GM12878 (cell line): ENCODE measurements around the gene POLDIP3. TPM values are rescaled to one million over a fixed set of nuclear protein-coding genes. Genes with fewer than 3 reads are reported as not detected.

ENCODE experiments used
- ATAC-seq: fragments of 200-7000 bp; cut with Tn5 transposase; 3 replicates; pipeline ENCODE4 v1.9.1; 2020; ENCODE audit warnings: mild to moderate bottlenecking, moderate library complexity
- BruUV-seq: library from RNA; stranded (reverse); fragments of 400-500 nt; replicated peaks from 2 replicates; lab custom pipeline; 2021; lab: Mats Ljungman, UMichigan
- CTCF ChIA-PET: fragments of 300-600 bp; sonication (Branson Sonifier 250); formaldehyde crosslinking; extraction: SDS; loops from one replicate; lab custom pipeline; 2021; ENCODE audit warnings: inconsistent platforms; lab: Yijun Ruan, JAX
- POLR2A ChIA-PET: fragments of 350-600 bp; formaldehyde crosslinking; extraction: SDS; loops from one replicate; lab custom pipeline; 2021; ENCODE audit warnings: inconsistent platforms; lab: Charles Lee
- RAD21 ChIA-PET: fragments of 300-600 bp; sonication (Branson Sonifier 250); formaldehyde crosslinking; loops from one replicate; lab custom pipeline; 2023; ENCODE audit warnings: antibody characterized with exemption; ENCODE audit not compliant: unreplicated experiment; lab: Charles Lee
- SMC1A ChIA-PET: fragments of 300-600 bp; sonication (Branson Sonifier 250); formaldehyde crosslinking; loops from one replicate; lab custom pipeline; 2023; ENCODE audit not compliant: unreplicated experiment, uncharacterized antibody; lab: Charles Lee
- DNase-seq: peaks from one replicate; pipeline ENCODE4 v3.0.0-alpha.2; 2011; ENCODE audit warnings: low read depth, low spot score
- FAIRE-seq: peaks from 3 replicates; lab custom pipeline; 2011; peaks lifted over from hg19 to GRCh38; lab: Jason Lieb, UNC
- H2AFZ ChIP-seq: 2 replicates; pipeline ENCODE4 v1.6.0; 2011; ENCODE audit warnings: low read depth, low read length, control low read depth; ENCODE audit not compliant: control insufficient read depth
- H3K27ac ChIP-seq: 2 replicates; pipeline ENCODE4 v1.5.1; 2011; ENCODE audit warnings: control low read depth; ENCODE audit not compliant: control insufficient read depth, insufficient read depth
- H3K27me3 ChIP-seq, 2 experiments: replicated peaks in 1 of 2; 2 replicates each; pipeline versions ENCODE4 v1.6.0 to v1.6.1; 2011; ENCODE audit warnings: low read length in 1 of 2; ENCODE audit not compliant: control insufficient read depth in 2 of 2, insufficient read depth in 2 of 2
- H3K36me3 ChIP-seq, 2 experiments: 2 replicates each; pipeline ENCODE4 v1.5.1; 2011; ENCODE audit warnings: low read length in 1 of 2; ENCODE audit not compliant: control insufficient read depth in 2 of 2, insufficient read depth in 2 of 2
- H3K4me1 ChIP-seq: 2 replicates; pipeline ENCODE4 v1.6.1; 2011; ENCODE audit warnings: mild to moderate bottlenecking, low read length, moderate library complexity, mixed read lengths; ENCODE audit not compliant: control insufficient read depth, insufficient read depth
- H3K4me2 ChIP-seq: 2 replicates; pipeline ENCODE4 v1.6.0; 2011; ENCODE audit warnings: control low read depth; ENCODE audit not compliant: control insufficient read depth, insufficient read depth
- H3K4me3 ChIP-seq: fragments of 200-600 bp; sonication (generic); 2 replicates; pipeline ENCODE4 v1.5.1; 2016
- H3K79me2 ChIP-seq: 2 replicates; pipeline ENCODE4 v1.6.0; 2011; ENCODE audit warnings: low read length; ENCODE audit not compliant: control insufficient read depth, insufficient read depth
- H3K9ac ChIP-seq: 2 replicates; pipeline ENCODE4 v1.8.0; 2011; ENCODE audit warnings: low read length, control low read depth, mixed read lengths; ENCODE audit not compliant: control insufficient read depth, insufficient read depth
- H3K9me3 ChIP-seq: replicated peaks from 3 replicates; pipeline ENCODE4 v1.5.1; 2011; ENCODE audit warnings: mild to moderate bottlenecking, low read length; ENCODE audit not compliant: control insufficient read depth, insufficient read depth
- H4K20me1 ChIP-seq: 2 replicates; pipeline ENCODE4 v1.6.0; 2011; ENCODE audit not compliant: control insufficient read depth, insufficient read depth
- CBX3 ChIP-seq: fragments of 200-600 bp; sonication (generic); IDR thresholded peaks from 2 replicates; pipeline ENCODE4 v1.6.1; 2016; ENCODE audit warnings: low read depth, borderline replicate concordance
- CEBPB ChIP-seq, 2 experiments: fragments of 150-350 bp in 1 of 2; IDR thresholded peaks; 2 replicates each; pipeline ENCODE4 v1.6.1; 2012 to 2014; ENCODE audit warnings: low read depth in 2 of 2, low read length in 2 of 2, borderline replicate concordance in 1 of 2, inconsistent platforms in 1 of 2
- CHD4 ChIP-seq: fragments of 200-600 bp; sonication (generic); IDR thresholded peaks from 2 replicates; pipeline ENCODE4 v1.6.1; 2016; ENCODE audit warnings: mild to moderate bottlenecking
- EED ChIP-seq: sonication (generic); IDR thresholded peaks from 2 replicates; pipeline ENCODE4 v1.6.1; 2016; ENCODE audit warnings: antibody characterized with exemption, low read depth
- MYB ChIP-seq: fragments of 150-350 bp; IDR thresholded peaks from 2 replicates; pipeline ENCODE4 v1.6.1; 2014; ENCODE audit warnings: mild to moderate bottlenecking, low read depth, low read length, borderline replicate concordance
- RAD21 ChIP-seq: IDR thresholded peaks from 2 replicates; pipeline ENCODE4 v1.6.1; 2011; ENCODE audit warnings: mild to moderate bottlenecking, low read depth, low read length, moderate library complexity; ENCODE audit not compliant: insufficient read depth
- RAD51 ChIP-seq: fragments of 450-650 bp; IDR thresholded peaks from 2 replicates; pipeline ENCODE4 v1.6.1; 2016; ENCODE audit warnings: moderate library complexity, mild to moderate bottlenecking, inconsistent platforms
- SP1 ChIP-seq: IDR thresholded peaks from one replicate; pipeline ENCODE4 v1.6.1; 2011; ENCODE audit warnings: low read depth, low read length
- SRF ChIP-seq, 2 experiments: IDR thresholded peaks; 2 replicates each; pipeline ENCODE4 v1.6.1; 2011; ENCODE audit warnings: low read depth in 2 of 2, low read length in 2 of 2, mild to moderate bottlenecking in 1 of 2, moderate library complexity in 1 of 2
- STAT1 ChIP-seq: fragments of 450-650 bp; conservative IDR thresholded peaks from 2 replicates; pipeline ENCODE4 v1.6.1; 2014; ENCODE audit warnings: antibody characterized with exemption, mild to moderate bottlenecking
- ZNF384 ChIP-seq: IDR thresholded peaks from 2 replicates; pipeline ENCODE4 v1.6.1; 2012; ENCODE audit warnings: low read depth, mild to moderate bottlenecking, low read length, improper control_type of control experiment, borderline replicate concordance
- WGBS: methylation state at CpG from one replicate; pipeline ENCODE4 v1.1.6; 2016; ENCODE audit warnings: low lambda C conversion rate; ENCODE audit not compliant: insufficient replicate concordance, insufficient coverage; ENCODE audit errors: missing lambda C conversion rate; 5-methylcytosine and 5-hydroxymethylcytosine counted together
- in situ Hi-C: fragments of 300-500 bp; cut with MboI; formaldehyde crosslinking; loops from 9 replicates; pipeline ENCODE4 v1.14.3; 2018; ENCODE audit warnings: mixed read lengths
- intact Hi-C: fragments of 100-400 bp; cut with micrococcal nuclease; formaldehyde crosslinking; loops from one replicate; pipeline ENCODE4 v1.14.2; 2022; ENCODE audit not compliant: unreplicated experiment
- polyA plus RNA-seq, 11 experiments: library from polyadenylated mRNA; depleted of rRNA in 4 of 11; unstranded in 6 of 11; stranded (reverse) in 5 of 11; fragments of >200 nt; fragmentation: Nextera tagmentation in 4 of 11; fragmentation: Illumina TruSeq in 1 of 11; extraction: Ambion mirVana in 4 of 11; extraction: Trizol in 1 of 11; gene quantifications; 1 replicate in 1 of 11; 2 replicates in 10 of 11; pipeline versions ENCODE4 v1.2.1 to v1.2.3, GENCODE V29; 2011 to 2016; ENCODE audit warnings: inconsistent platforms in 2 of 11, missing spikeins in 2 of 11, low read depth in 1 of 11
- total RNA-seq, 4 experiments: library from RNA; depleted of rRNA in 3 of 4; stranded (reverse); fragments of >200 nt in 3 of 4; fragmentation: Illumina TruSeq in 1 of 4; extraction: Trizol in 1 of 4; gene quantifications; 2 replicates each; pipeline versions ENCODE4 v1.2.1 to v1.2.3, GENCODE V29; 2013 to 2021
- TF ChIP-seq, protein P1 (sequence below): IDR thresholded peaks from 2 replicates; pipeline ENCODE4 v1.6.1; 2012; ENCODE audit warnings: low read depth, low read length, improper control_type of control experiment
- TF ChIP-seq, protein P2 (sequence below): fragments of 450-650 bp; IDR thresholded peaks from 2 replicates; pipeline ENCODE4 v1.6.1; 2017; ENCODE audit warnings: mild to moderate bottlenecking, low read depth, inconsistent platforms; ENCODE audit not compliant: poor library complexity, severe bottlenecking
- TF ChIP-seq, protein P3 (sequence below): fragments of 150-350 bp; IDR thresholded peaks from 2 replicates; pipeline ENCODE4 v1.6.1; 2016; ENCODE audit warnings: low read depth, low read length

Gene POLDIP3
- total and polyA plus RNA-seq, 10 of the 15 experiments (the other 5 are each of a cell fraction or from before 2014, with no cell fraction given), result 14.8 to 60.2 (median 49.5) TPM

GRCh38 chr22:42549331-42550060 is 65.2 kb downstream of the POLDIP3 start:
- no peak for FAIRE-seq
- no TSS peak for BruUV-seq
- no peaks in the 10 kb centered on the region for H4K20me1 ChIP-seq
- 70% methylated on average over 9 of the region's 11 CpGs for WGBS
- no peak for DNase-seq
- no peak overlapping the region for H3K4me3 ChIP-seq
- no peak for ATAC-seq
- no peaks in the 10 kb centered on the region for H3K27me3 ChIP-seq
- H3K4me1 ChIP-seq, result peaks cover 21% of the 10 kb centered on the region
- CTCF ChIA-PET, result interaction anchor here (1.2 to 1.4 kb wide), 2 partner anchors 11 to 16 kb away, joined by 4 to 6 read pairs; no protein-coding TSS in a partner anchor
- no peak overlapping the region for H2AFZ ChIP-seq
- POLR2A ChIA-PET, result interaction anchor here (0.5 to 1.0 kb wide), 3 partner anchors 8 to 105 kb away, joined by 3 to 7 read pairs (median 3); no protein-coding TSS in a partner anchor
- RAD21 ChIA-PET, result interaction anchor here (1.9 kb wide), 1 partner anchor 17 kb away, joined by 4 read pairs; no protein-coding TSS in a partner anchor
- SMC1A ChIA-PET, result interaction anchor here (0.6 to 3.4 kb wide), 3 partner anchors 16 to 467 kb away, joined by 3 to 13 read pairs (median 4); no protein-coding TSS in a partner anchor
- H3K4me2 ChIP-seq, result no peak overlapping the region
- in situ Hi-C loops (no loop called here), intact Hi-C loops (loop anchor here (5.0 kb wide), 1 partner anchor 582 kb away; the partner anchor contains the start of gene SEPTIN3)
- no peak overlapping the region for H3K9ac ChIP-seq
- H3K79me2 ChIP-seq, result no peaks in the 10 kb centered on the region
- H3K27ac ChIP-seq, result no peak overlapping the region
- no peaks in the 10 kb centered on the region for H3K36me3 ChIP-seq
- H3K9me3 ChIP-seq, result no peaks in the 10 kb centered on the region
- TF ChIP-seq EED, result no peak
- no peak for TF ChIP-seq ZNF384
- TF ChIP-seq, protein P1, sequence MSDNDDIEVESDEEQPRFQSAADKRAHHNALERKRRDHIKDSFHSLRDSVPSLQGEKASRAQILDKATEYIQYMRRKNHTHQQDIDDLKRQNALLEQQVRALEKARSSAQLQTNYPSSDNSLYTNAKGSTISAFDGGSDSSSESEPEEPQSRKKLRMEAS, result no peak
- TF ChIP-seq RAD51, result no peak
- no peak for TF ChIP-seq CHD4
- no peak for TF ChIP-seq SRF (IDR thresholded peaks at IDR 0.05; ENCODE audit: low read depth in 2 of 2, low read length in 2 of 2)
- TF ChIP-seq, protein P2, sequence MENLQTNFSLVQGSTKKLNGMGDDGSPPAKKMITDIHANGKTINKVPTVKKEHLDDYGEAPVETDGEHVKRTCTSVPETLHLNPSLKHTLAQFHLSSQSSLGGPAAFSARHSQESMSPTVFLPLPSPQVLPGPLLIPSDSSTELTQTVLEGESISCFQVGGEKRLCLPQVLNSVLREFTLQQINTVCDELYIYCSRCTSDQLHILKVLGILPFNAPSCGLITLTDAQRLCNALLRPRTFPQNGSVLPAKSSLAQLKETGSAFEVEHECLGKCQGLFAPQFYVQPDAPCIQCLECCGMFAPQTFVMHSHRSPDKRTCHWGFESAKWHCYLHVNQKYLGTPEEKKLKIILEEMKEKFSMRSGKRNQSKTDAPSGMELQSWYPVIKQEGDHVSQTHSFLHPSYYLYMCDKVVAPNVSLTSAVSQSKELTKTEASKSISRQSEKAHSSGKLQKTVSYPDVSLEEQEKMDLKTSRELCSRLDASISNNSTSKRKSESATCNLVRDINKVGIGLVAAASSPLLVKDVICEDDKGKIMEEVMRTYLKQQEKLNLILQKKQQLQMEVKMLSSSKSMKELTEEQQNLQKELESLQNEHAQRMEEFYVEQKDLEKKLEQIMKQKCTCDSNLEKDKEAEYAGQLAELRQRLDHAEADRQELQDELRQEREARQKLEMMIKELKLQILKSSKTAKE, result no peak
- TF ChIP-seq, protein P3, sequence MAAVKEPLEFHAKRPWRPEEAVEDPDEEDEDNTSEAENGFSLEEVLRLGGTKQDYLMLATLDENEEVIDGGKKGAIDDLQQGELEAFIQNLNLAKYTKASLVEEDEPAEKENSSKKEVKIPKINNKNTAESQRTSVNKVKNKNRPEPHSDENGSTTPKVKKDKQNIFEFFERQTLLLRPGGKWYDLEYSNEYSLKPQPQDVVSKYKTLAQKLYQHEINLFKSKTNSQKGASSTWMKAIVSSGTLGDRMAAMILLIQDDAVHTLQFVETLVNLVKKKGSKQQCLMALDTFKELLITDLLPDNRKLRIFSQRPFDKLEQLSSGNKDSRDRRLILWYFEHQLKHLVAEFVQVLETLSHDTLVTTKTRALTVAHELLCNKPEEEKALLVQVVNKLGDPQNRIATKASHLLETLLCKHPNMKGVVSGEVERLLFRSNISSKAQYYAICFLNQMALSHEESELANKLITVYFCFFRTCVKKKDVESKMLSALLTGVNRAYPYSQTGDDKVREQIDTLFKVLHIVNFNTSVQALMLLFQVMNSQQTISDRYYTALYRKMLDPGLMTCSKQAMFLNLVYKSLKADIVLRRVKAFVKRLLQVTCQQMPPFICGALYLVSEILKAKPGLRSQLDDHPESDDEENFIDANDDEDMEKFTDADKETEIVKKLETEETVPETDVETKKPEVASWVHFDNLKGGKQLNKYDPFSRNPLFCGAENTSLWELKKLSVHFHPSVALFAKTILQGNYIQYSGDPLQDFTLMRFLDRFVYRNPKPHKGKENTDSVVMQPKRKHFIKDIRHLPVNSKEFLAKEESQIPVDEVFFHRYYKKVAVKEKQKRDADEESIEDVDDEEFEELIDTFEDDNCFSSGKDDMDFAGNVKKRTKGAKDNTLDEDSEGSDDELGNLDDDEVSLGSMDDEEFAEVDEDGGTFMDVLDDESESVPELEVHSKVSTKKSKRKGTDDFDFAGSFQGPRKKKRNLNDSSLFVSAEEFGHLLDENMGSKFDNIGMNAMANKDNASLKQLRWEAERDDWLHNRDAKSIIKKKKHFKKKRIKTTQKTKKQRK, result no peak
- TF ChIP-seq MYB, result no peak
- no peak for TF ChIP-seq CBX3
- TF ChIP-seq CEBPB (IDR thresholded peaks at IDR 0.05; ENCODE audit: borderline replicate concordance in 1 of 2, low read depth in 2 of 2, low read length in 2 of 2), result no peak
- no peak for TF ChIP-seq SP1
- no peak for TF ChIP-seq STAT1
- no peak for TF ChIP-seq RAD21
